8988T (cell line): ENCODE measurements around the gene NAT8L.

Experiments
- DNase-seq: peaks from one replicate; pipeline ENCODE4 v3.0.0; 2011

The NAT8L gene

GRCh38 chr4:2046031-2046961 lies 12.8 kb upstream of the NAT8L start:
- DNase-seq: no peak

GRCh38 chr4:2047031-2047660 lies 12.0 kb upstream of the NAT8L start:
- DNase-seq: peak; percentile 4

GRCh38 chr4:2047781-2048581 lies 11.1 kb upstream of the NAT8L start:
- DNase-seq: peak; percentile 13

GRCh38 chr4:2048831-2049230 lies 10.3 kb upstream of the NAT8L start:
- DNase-seq: peak; percentile 1

- DNase-seq: peak; percentile 2
These were observed 9.7 kb upstream of the NAT8L start for GRCh38 chr4:2049381-2049780.

- no peak for DNase-seq
These were observed 9.3 kb upstream of the NAT8L start for GRCh38 chr4:2049811-2050210.

GRCh38 chr4:2051086-2051485 lies 8.0 kb upstream of the NAT8L start:
- peak; percentile 10 for DNase-seq

- DNase-seq: no peak
These were observed 4.9 kb upstream of the NAT8L start for GRCh38 chr4:2054217-2054616.

- no peak for DNase-seq
These were observed 1.6 kb upstream of the NAT8L start for GRCh38 chr4:2057382-2058065.

- DNase-seq: no peak
These were observed 672 bp upstream of the NAT8L start for GRCh38 chr4:2058264-2059045.

GRCh38 chr4:2059726-2060602 lies 837 bp downstream of the NAT8L start:
- peak; percentile 77 for DNase-seq

GRCh38 chr4:2060611-2061185 lies 1.6 kb downstream of the NAT8L start:
- no peak for DNase-seq

GRCh38 chr4:2061186-2062131 lies 2.3 kb downstream of the NAT8L start:
- DNase-seq: no peak

- DNase-seq: no peak
These were observed 3.2 kb downstream of the NAT8L start for GRCh38 chr4:2062168-2062807.

GRCh38 chr4:2062808-2063524 lies 3.8 kb downstream of the NAT8L start:
- peak; percentile 72 for DNase-seq

- no peak for DNase-seq
These were observed 4.6 kb downstream of the NAT8L start for GRCh38 chr4:2063557-2064275.

GRCh38 chr4:2064276-2064991 lies 5.3 kb downstream of the NAT8L start:
- no peak for DNase-seq
